Dermis microvascular lymphatic vessel endothelial cell (primary cell): Measurements from ENCODE around the gene LRFN2. TPM values are rescaled to one million over a fixed set of nuclear protein-coding genes. Genes with fewer than 3 reads are reported as not detected.

ENCODE experiments used
- DNase-seq, 2 donors: peaks; one replicate each; pipeline versions ENCODE4 v3.0.0 to v3.0.0-alpha.2; 2010; ENCODE audit warnings: low read depth in 2 of 2
- total RNA-seq: library from RNA; depleted of rRNA; stranded (reverse); fragments of >200 nt; gene quantifications from 2 replicates; pipeline ENCODE4 v1.2.1, GENCODE V29; 2014

The LRFN2 gene
- total RNA-seq, 1 donor from 2014 or later, result not detected

GRCh38 chr6:40543776-40544175 lies 43.4 kb downstream of the LRFN2 start:
- DNase-seq, result peak in 1 of 2 donors; percentile 78

DNA sequence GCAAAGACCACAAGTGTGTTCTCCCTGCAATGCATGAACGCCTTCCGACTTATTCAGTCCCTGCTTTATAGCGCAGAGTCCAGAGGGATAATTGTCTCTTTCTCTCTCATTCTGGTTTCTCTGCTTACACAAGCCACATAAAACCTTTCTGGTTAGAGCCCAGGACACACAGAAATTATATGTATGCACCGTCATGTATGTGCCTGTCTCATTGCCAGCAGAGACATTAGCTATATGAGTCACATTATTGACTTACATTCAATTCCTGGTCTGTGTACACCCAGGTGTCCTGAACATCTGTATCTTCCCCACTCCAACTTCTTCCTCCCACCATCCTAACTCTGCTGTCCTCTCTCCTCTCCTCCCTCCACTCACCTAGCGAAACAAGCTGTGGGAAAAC lies 44.0 kb downstream of the LRFN2 start:
- peak in 1 of 2 donors; percentile 29 for DNase-seq

GRCh38 chr6:40542175-40542764 lies 44.9 kb downstream of the LRFN2 start:
- no peak for DNase-seq

GRCh38 chr6:40541556-40542174 lies 45.5 kb downstream of the LRFN2 start:
- no peak for DNase-seq

GRCh38 chr6:40540790-40541189 lies 46.4 kb downstream of the LRFN2 start:
- no peak for DNase-seq

- no peak for DNase-seq
These were observed 47.3 kb downstream of the LRFN2 start for GRCh38 chr6:40539853-40540252.

DNA sequence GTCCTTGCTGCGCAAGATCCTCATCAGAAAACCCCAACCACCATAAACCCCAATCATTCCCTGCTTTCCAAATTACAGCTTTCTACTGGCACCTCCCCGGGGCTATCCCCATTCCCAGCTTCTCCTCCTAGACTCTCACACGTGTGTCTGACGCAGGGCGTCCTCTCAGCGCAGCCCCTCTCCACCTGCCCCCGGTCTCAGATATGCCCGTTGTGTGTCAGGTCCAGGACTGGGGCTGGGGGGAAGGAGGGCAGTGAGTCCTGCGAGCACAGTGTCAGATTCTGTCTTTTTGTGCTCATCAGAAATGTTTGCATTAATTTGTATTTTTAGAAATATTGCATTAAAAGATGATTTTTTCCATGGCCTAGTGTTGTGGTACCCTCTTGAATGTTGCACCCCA lies 48.6 kb downstream of the LRFN2 start:
- DNase-seq, result no peak

- DNase-seq, result no peak
These were observed 49.7 kb downstream of the LRFN2 start for GRCh38 chr6:40537446-40537845.

- peak in 1 of 2 donors; percentile 5 for DNase-seq
These were observed 50.7 kb downstream of the LRFN2 start for GRCh38 chr6:40536442-40536841.

DNA sequence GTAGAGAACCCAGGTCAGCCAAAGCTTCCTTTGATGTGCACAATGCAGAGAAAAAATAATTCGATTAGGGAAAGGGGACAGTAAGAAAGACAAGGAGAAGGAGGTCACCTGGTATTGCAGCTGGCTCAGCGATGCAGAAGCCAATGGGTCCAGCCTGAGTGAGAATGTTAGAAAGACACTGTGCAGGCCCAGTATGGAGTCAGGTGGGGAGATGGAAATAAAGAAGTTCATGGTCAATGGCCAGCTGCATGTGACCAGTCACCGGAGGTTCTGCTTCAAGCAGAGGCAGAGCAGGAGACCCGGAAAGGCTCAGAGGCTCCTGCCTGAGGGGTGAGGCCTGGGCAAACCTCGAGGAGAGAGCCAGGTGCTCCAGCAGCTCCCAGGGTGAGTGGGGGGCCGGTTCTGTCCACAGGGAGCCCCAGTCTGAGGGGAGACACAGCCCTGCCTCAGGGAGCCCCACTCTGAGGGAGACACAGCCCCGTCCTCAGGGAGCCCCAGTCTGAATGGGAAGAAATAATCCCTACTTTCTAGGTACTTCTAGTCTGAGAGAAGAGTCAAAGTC lies 51.3 kb downstream of the LRFN2 start:
- no peak for DNase-seq

DNA sequence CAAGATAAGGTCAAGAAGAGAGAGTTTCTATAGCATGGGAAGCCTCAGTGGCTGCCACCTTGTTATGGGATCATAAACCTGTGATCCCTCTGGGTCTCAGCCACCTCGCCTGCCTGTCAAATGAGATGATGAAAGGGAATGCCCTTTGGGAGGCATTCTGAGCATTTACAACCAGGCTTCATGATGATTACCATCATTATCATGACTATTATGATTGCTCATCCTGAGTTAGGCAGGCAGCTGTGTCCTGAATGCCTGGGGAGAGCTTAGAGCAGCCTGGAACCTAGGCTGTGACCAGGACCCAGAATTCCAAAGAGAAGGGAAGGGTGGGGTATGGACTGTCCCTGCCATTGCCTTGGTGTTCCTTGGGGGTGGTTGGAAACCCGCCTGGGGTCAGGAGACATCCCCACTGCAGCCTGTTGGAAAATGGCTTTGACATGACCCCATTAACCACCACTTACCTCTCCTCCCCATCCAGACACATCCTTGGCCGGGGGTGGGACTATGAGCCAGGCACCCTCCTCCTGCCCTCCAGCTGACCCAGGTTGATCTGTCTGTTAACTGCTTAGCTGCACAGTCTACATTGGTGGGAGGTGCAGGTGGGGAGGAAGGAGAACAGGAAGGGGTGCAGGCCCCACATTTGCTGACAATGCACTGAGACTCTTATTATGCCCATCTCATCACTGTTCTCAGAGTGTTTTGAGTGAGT lies 51.9 kb downstream of the LRFN2 start:
- DNase-seq, result no peak

GRCh38 chr6:40532349-40533000 lies 54.7 kb downstream of the LRFN2 start:
- DNase-seq, result no peak

GRCh38 chr6:40529919-40530318 lies 57.2 kb downstream of the LRFN2 start:
- DNase-seq, result no peak

DNA sequence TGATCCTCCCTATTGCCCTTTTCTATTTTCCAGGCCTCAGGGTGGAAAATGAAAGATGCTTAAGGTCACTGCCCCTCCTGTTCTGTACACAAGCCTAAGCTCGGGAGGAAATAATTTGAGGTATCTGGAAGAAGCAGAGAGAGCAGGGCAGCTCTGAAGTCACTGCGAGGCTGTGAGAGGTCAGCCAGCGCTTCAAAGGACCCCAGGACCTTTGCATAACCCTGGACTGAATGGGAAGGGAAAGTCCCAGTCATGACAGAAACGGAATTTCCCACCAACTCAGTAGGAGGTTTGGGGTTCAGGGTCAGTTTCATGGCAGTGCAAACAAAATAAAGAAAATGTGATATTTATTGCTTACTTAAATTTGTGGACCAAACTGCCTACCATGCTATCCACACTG lies 58.1 kb downstream of the LRFN2 start:
- DNase-seq, result no peak

GRCh38 chr6:40528051-40528450 lies 59.1 kb downstream of the LRFN2 start:
- no peak for DNase-seq

- no peak for DNase-seq
These were observed 61.1 kb downstream of the LRFN2 start for GRCh38 chr6:40526036-40526435.

DNA sequence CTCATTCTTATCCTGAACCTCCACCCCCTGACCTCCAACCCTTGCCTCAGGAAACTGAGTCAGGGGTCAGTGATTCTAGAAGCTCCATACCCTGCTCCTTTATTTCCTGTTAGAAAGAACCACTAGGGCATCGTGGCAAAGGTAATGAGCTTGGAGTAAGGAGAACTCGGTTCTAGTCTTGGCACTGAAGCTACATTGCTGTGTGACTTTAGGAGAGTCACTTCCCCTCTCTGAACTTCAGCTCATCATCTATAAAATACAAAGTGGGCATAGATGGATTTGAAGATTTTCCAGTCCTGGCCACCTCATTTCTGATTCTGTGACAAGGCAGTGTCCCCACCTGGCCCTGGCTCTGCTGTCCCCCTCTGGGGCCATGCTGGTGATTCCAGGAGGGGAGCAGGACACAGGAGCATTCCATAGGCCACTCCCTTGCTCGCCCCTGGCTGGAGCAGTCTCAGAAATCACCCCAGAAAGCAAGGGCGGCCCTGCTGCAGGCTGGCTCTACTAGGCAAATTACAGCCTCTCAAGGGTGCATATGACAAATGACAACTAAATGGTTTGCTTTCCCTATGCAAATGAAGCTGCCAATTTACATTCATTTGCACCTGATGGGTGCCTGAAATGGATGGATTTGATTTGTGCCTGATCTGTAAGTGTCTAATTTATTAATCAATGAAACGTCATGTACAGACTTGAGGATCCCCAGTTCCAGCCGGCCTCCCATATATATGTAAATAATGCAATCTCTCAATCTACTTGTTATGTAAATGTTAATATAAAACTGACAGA lies 62.2 kb downstream of the LRFN2 start:
- DNase-seq, result no peak

GRCh38 chr6:40523505-40524172 lies 63.5 kb downstream of the LRFN2 start:
- no peak for DNase-seq

GRCh38 chr6:40521496-40521895 lies 65.7 kb downstream of the LRFN2 start:
- no peak for DNase-seq

GRCh38 chr6:40520678-40521077 lies 66.5 kb downstream of the LRFN2 start:
- DNase-seq, result no peak

- DNase-seq, result no peak
These were observed 67.1 kb downstream of the LRFN2 start for GRCh38 chr6:40520084-40520483.
